CD14-positive monocyte (primary cell): Measurements from ENCODE around the gene RTL1. TPM values are rescaled to one million over a fixed set of nuclear protein-coding genes. Genes with fewer than 3 reads are reported as not detected.

ENCODE experiments used
- DNase-seq, 3 donors: peaks; one replicate each; pipeline ENCODE4 v3.0.0-alpha.2; 2011 to 2022
- H2AFZ ChIP-seq: 2 replicates; pipeline ENCODE4 v1.6.0; 2012; ENCODE audit warnings: mild to moderate bottlenecking, low read depth, low read length, inconsistent platforms; ENCODE audit not compliant: insufficient read depth, poor library complexity, severe bottlenecking
- H3K27ac ChIP-seq, 2 donors: 1 replicate in 1 of 2; 2 replicates in 1 of 2; pipeline ENCODE4 v1.5.1; 2012 to 2013; ENCODE audit warnings: low read length in 2 of 2, control low read depth in 1 of 2, inconsistent platforms in 1 of 2, low read depth in 1 of 2, mild to moderate bottlenecking in 1 of 2
- H3K27me3 ChIP-seq, 2 donors: one replicate each; pipeline versions ENCODE4 v1.6.0 to v1.6.1; 2011 to 2013; ENCODE audit warnings: low read length in 2 of 2; ENCODE audit not compliant: control insufficient read depth in 2 of 2, insufficient read depth in 2 of 2
- H3K36me3 ChIP-seq, 2 donors: replicated peaks in 1 of 2; 1 replicate in 1 of 2; 2 replicates in 1 of 2; pipeline versions ENCODE4 v1.5.1 to v1.6.1; 2012 to 2013; ENCODE audit warnings: low read length in 2 of 2, control low read depth in 1 of 2, inconsistent platforms in 1 of 2, mild to moderate bottlenecking in 1 of 2; ENCODE audit not compliant: insufficient read depth in 2 of 2, control insufficient read depth in 1 of 2
- H3K4me1 ChIP-seq, 2 donors: 1 replicate in 1 of 2; 2 replicates in 1 of 2; pipeline versions ENCODE4 v1.5.1 to v1.6.1; 2012 to 2013; ENCODE audit warnings: low read length in 2 of 2, control low read depth in 1 of 2, inconsistent platforms in 1 of 2, mild to moderate bottlenecking in 1 of 2, moderate library complexity in 1 of 2; ENCODE audit not compliant: insufficient read depth in 2 of 2, control insufficient read depth in 1 of 2
- H3K4me2 ChIP-seq: replicated peaks from 2 replicates; pipeline ENCODE3; 2012; ENCODE audit warnings: low read length, moderate library complexity, mild to moderate bottlenecking; ENCODE audit not compliant: poor library complexity, severe bottlenecking; ENCODE audit errors: extremely low read depth
- H3K4me3 ChIP-seq, 3 experiments: fragments of 200-600 bp in 1 of 3; sonication (generic) in 1 of 3; replicated peaks in 1 of 3; 1 replicate in 2 of 3; 2 replicates in 1 of 3; pipeline ENCODE4 v1.5.1; 2011 to 2013; ENCODE audit warnings: low read length in 3 of 3, mild to moderate bottlenecking in 3 of 3, control low read depth in 2 of 3, low read depth in 2 of 3, inconsistent platforms in 1 of 3, moderate library complexity in 1 of 3
- H3K79me2 ChIP-seq: 2 replicates; pipeline ENCODE4 v1.6.0; 2012; ENCODE audit warnings: mild to moderate bottlenecking, control low read depth, inconsistent platforms, low read length, moderate library complexity; ENCODE audit not compliant: insufficient read depth
- H3K9ac ChIP-seq: 2 replicates; pipeline ENCODE4 v1.6.0; 2017; ENCODE audit warnings: low read length, mild to moderate bottlenecking; ENCODE audit not compliant: insufficient read depth, poor library complexity, severe bottlenecking
- H3K9me3 ChIP-seq, 2 donors: replicated peaks in 1 of 2; 1 replicate in 1 of 2; 2 replicates in 1 of 2; pipeline versions ENCODE4 v1.5.1 to v1.6.1; 2012 to 2013; ENCODE audit warnings: low read length in 2 of 2, control low read depth in 1 of 2; ENCODE audit not compliant: control insufficient read depth in 1 of 2, insufficient read depth in 1 of 2
- H4K20me1 ChIP-seq: 2 replicates; pipeline ENCODE4 v1.6.0; 2012; ENCODE audit warnings: mild to moderate bottlenecking, low read length, control low read depth, moderate library complexity; ENCODE audit not compliant: insufficient read depth
- H3K27ac Mint-ChIP-seq, 7 donors: one replicate each; pipeline ENCODE4 v1.8.0; 2020; ENCODE audit warnings: mild to moderate bottlenecking in 7 of 7, mixed read lengths in 7 of 7, moderate library complexity in 6 of 7, inconsistent platforms in 2 of 7
- H3K27me3 Mint-ChIP-seq, 3 donors: one replicate each; pipeline ENCODE4 v1.8.0; 2021 to 2022; ENCODE audit warnings: low read depth in 3 of 3, mild to moderate bottlenecking in 3 of 3, mixed read lengths in 3 of 3, moderate library complexity in 3 of 3, inconsistent platforms in 1 of 3
- H3K36me3 Mint-ChIP-seq, 2 donors: one replicate each; pipeline ENCODE4 v1.8.0; 2020; ENCODE audit warnings: mixed read lengths in 2 of 2, inconsistent platforms in 1 of 2, mild to moderate bottlenecking in 1 of 2
- H3K4me1 Mint-ChIP-seq: one replicate; pipeline ENCODE4 v1.8.0; 2020; ENCODE audit warnings: mild to moderate bottlenecking, mixed read lengths
- H3K4me3 Mint-ChIP-seq, 2 donors: one replicate each; pipeline ENCODE4 v1.8.0; 2020; ENCODE audit warnings: mild to moderate bottlenecking in 2 of 2, mixed read lengths in 2 of 2, moderate library complexity in 1 of 2
- H3K9me3 Mint-ChIP-seq, 7 donors: one replicate each; pipeline ENCODE4 v1.8.0; 2020 to 2022; ENCODE audit warnings: mixed read lengths in 7 of 7, mild to moderate bottlenecking in 6 of 7, moderate library complexity in 6 of 7, inconsistent platforms in 2 of 7
- CTCF ChIP-seq: fragments of 200-600 bp; IDR thresholded peaks from one replicate; pipeline ENCODE4 v1.8.0; 2022; ENCODE audit warnings: antibody characterized with exemption, mild to moderate bottlenecking
- WGBS: methylation state at CpG from one replicate; pipeline ENCODE4 v1.1.5; 2013; ENCODE audit warnings: missing lambda C conversion rate; ENCODE audit not compliant: insufficient coverage; 5-methylcytosine and 5-hydroxymethylcytosine counted together
- intact Hi-C, 2 donors: fragments of 100-400 bp; cut with micrococcal nuclease; formaldehyde crosslinking; loops; one replicate each; pipeline versions ENCODE4 v1.15.0 to v1.15.1; 2023
- polyA plus RNA-seq, 3 donors: library from polyadenylated mRNA; depleted of rRNA in 1 of 3; unstranded in 2 of 3; stranded (reverse) in 1 of 3; fragments of 300-500 nt in 2 of 3; fragments of >200 nt in 1 of 3; fragmentation: Illumina TruSeq in 2 of 3; gene quantifications; 1 replicate in 2 of 3; 2 replicates in 1 of 3; pipeline ENCODE4 v1.2.3, GENCODE V29; 2012 to 2021

The RTL1 gene
- polyA plus RNA-seq, 3 donors = not detected

GRCh38 chr14:100871234-100872186 lies 32.0 kb downstream of the RTL1 start:
- H3K27me3 Mint-ChIP-seq = peaks cover 0 to 5% (median 2%) of the 10 kb centered on the region in 3 donors
- H3K9me3 ChIP-seq = no peaks in the 10 kb centered on the region
- DNase-seq = peak in 1 of 3 donors; percentile 15
- no peak overlapping the region for H3K4me3 Mint-ChIP-seq
- no peak for TF ChIP-seq CTCF
- H3K4me3 ChIP-seq = no peak overlapping the region
- peaks cover 0 to 2% (median 0%) of the 10 kb centered on the region in 7 donors for H3K9me3 Mint-ChIP-seq
- no peak overlapping the region for H3K27ac ChIP-seq
- intact Hi-C loops = no loop called here
- H4K20me1 ChIP-seq = no peaks in the 10 kb centered on the region
- no peak overlapping the region for H3K4me2 ChIP-seq
- H3K27ac Mint-ChIP-seq = peak overlapping the region in 3 of 7 donors; percentile 8 to 40 (median 28)
- H3K36me3 ChIP-seq = no peaks in the 10 kb centered on the region
- no peaks in the 10 kb centered on the region for H3K27me3 ChIP-seq
- H3K79me2 ChIP-seq = no peaks in the 10 kb centered on the region
- H3K36me3 Mint-ChIP-seq = no peaks in the 10 kb centered on the region
- no peak overlapping the region for H2AFZ ChIP-seq
- H3K4me1 ChIP-seq = no peaks in the 10 kb centered on the region
- WGBS = 82% methylated on average over 16 of the region's 16 CpGs
- H3K4me1 Mint-ChIP-seq = peaks cover 6% of the 10 kb centered on the region
- no peak overlapping the region for H3K9ac ChIP-seq

DNA sequence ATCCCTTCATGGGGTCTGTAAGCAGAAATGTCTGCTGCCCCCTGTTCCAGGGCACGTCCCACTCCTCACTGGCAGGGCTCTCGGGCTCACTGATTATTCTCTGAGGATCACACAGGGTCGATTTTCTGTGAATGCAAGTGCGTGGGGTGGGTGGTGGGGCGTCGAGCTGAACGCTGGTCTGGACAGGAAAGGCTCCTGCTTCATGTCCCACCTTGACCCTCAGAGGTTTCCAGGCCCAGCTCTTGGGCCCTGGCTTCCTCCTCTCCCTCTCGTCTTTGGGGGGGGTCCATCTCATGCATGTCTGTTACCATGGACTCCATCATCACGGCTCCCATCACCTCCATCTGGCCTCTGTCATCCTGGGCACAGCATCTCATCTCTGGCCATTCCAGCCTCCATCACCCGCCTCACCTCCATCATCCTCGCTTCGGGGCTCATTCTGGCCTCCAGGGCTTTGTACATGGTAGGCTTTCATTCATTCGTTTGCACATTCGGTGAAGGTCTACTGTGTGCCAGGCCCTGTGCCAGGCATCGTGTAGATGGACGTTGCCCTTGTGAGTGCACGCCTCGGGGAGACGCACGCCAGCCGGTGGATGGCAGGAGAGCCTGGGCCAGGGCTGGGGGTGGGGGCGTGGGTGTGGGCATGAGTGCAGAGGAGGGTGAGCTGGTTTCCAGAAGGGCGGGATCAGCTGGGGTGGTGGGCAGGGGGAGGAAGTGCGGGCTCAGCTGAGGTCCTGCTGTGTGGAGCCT lies 34.7 kb downstream of the RTL1 start:
- no peaks in the 10 kb centered on the region for H3K79me2 ChIP-seq
- intact Hi-C loops = no loop called here
- H3K9me3 ChIP-seq = no peaks in the 10 kb centered on the region
- no peak overlapping the region for H3K27ac Mint-ChIP-seq
- no peak for DNase-seq
- no peaks in the 10 kb centered on the region for H3K4me1 ChIP-seq
- H3K36me3 ChIP-seq = no peaks in the 10 kb centered on the region
- peaks cover 6% of the 10 kb centered on the region for H3K4me1 Mint-ChIP-seq
- H3K9ac ChIP-seq = no peak overlapping the region
- no peaks in the 10 kb centered on the region for H3K36me3 Mint-ChIP-seq
- no peak overlapping the region for H3K4me2 ChIP-seq
- peaks cover 0 to 5% (median 4%) of the 10 kb centered on the region in 3 donors for H3K27me3 Mint-ChIP-seq
- no peak overlapping the region for H3K4me3 Mint-ChIP-seq
- no peaks in the 10 kb centered on the region for H3K27me3 ChIP-seq
- 93% methylated on average over 10 of the region's 24 CpGs for WGBS
- H3K9me3 Mint-ChIP-seq = peaks cover 0 to 2% (median 0%) of the 10 kb centered on the region in 7 donors
- no peak overlapping the region for H3K4me3 ChIP-seq
- no peak overlapping the region for H2AFZ ChIP-seq
- H3K27ac ChIP-seq = no peak overlapping the region
- no peaks in the 10 kb centered on the region for H4K20me1 ChIP-seq
- no peak for TF ChIP-seq CTCF
